GM19099 (cell line): ENCODE results near the gene ZNF835.

Experiments used
- POLR2A ChIP-seq: IDR thresholded peaks from 3 replicates; pipeline ENCODE4 v1.6.1; 2011; ENCODE audit warnings: low read depth; ENCODE audit not compliant: insufficient read length; ENCODE audit errors: extremely low read depth

Gene ZNF835

GRCh38 chr19:56670961-56671612 lies 470 bp downstream of the ZNF835 start:
- no peak for TF ChIP-seq POLR2A

GRCh38 chr19:56670401-56670960 lies 1.1 kb downstream of the ZNF835 start:
- no peak for TF ChIP-seq POLR2A

- TF ChIP-seq POLR2A, result no peak
Measured at GRCh38 chr19:56668676-56669075, 2.9 kb downstream of the ZNF835 start.

- no peak for TF ChIP-seq POLR2A
Measured at GRCh38 chr19:56667311-56667870, 4.2 kb downstream of the ZNF835 start.

GRCh38 chr19:56664511-56664910 lies 7.0 kb downstream of the ZNF835 start:
- TF ChIP-seq POLR2A, result no peak

GRCh38 chr19:56663931-56664500 lies 7.5 kb downstream of the ZNF835 start:
- no peak for TF ChIP-seq POLR2A

GRCh38 chr19:56661248-56661647 lies 10.3 kb downstream of the ZNF835 start:
- TF ChIP-seq POLR2A, result no peak

- TF ChIP-seq POLR2A, result no peak
Measured at GRCh38 chr19:56660381-56661107, 11.0 kb downstream of the ZNF835 start.

- no peak for TF ChIP-seq POLR2A
Measured at GRCh38 chr19:56654151-56654550, 17.4 kb downstream of the ZNF835 start.

- TF ChIP-seq POLR2A, result no peak
Measured at GRCh38 chr19:56643460-56643955, 28.0 kb downstream of the ZNF835 start.

- no peak for TF ChIP-seq POLR2A
Measured at GRCh38 chr19:56642711-56643459, 28.7 kb downstream of the ZNF835 start, which contains the start of gene SMIM17. Gene SMIM17, plus strand, starts transcription at chr19:56643159. Its CDS starts 2,509 bp downstream, at chr19:56645668.

- no peak for TF ChIP-seq POLR2A
Measured at GRCh38 chr19:56639217-56639616, 32.3 kb downstream of the ZNF835 start.

GRCh38 chr19:56637976-56638555 lies 33.5 kb downstream of the ZNF835 start:
- no peak for TF ChIP-seq POLR2A

- no peak for TF ChIP-seq POLR2A
Measured at GRCh38 chr19:56633021-56633420, 38.5 kb downstream of the ZNF835 start.
